Measurements from ENCODE around the gene RNF130.

- TF ChIP-seq CTCF (IDR thresholded peaks at IDR 0.05; ENCODE audit: low read depth, low read length, missing input control) (no peak), RXRA (IDR thresholded peaks at IDR 0.05) (no peak)
These were observed 32.6 kb upstream of the RNF130 start for GRCh38 chr5:180104168-180104530.
